HepG2 (cell line): Measurements from ENCODE around the gene TOP2A. TPM values are rescaled to one million over a fixed set of nuclear protein-coding genes. Genes with fewer than 3 reads are reported as not detected.
A peak's percentile ranks its signal among the peaks of the same experiment; 100 is the strongest.

Experiments used
- ATAC-seq: fragments of 200-7000 bp; cut with Tn5 transposase; 3 replicates; pipeline ENCODE4 v1.9.1; 2020; ENCODE audit warnings: mild to moderate bottlenecking, moderate library complexity
- BruUV-seq: library from RNA; stranded (reverse); fragments of 400-500 nt; replicated peaks from 2 replicates; lab custom pipeline; 2021; lab: Mats Ljungman, UMichigan
- CTCF ChIA-PET: fragments of 300-600 bp; formaldehyde crosslinking; extraction: SDS; loops from one replicate; lab custom pipeline; 2021; ENCODE audit warnings: low total read pairs, inconsistent platforms, low intra/inter-chr PET ratio; lab: Yijun Ruan, JAX
- POLR2A ChIA-PET: fragments of 350-600 bp; sonication (Branson Sonifier 250); formaldehyde crosslinking; loops from one replicate; lab custom pipeline; 2020; ENCODE audit warnings: antibody characterized with exemption, inconsistent platforms; lab: Yijun Ruan, JAX
- DNase-seq: peaks from one replicate; pipeline ENCODE4 v3.0.0-alpha.2; 2015; ENCODE audit warnings: low spot score
- FAIRE-seq: peaks from 3 replicates; lab custom pipeline; 2011; peaks lifted over from hg19 to GRCh38; lab: Jason Lieb, UNC
- H2AFZ ChIP-seq: one replicate; pipeline ENCODE4 v1.6.1; 2011; ENCODE audit warnings: low read length, inconsistent platforms
- H3K27ac ChIP-seq: fragments of 300-600 bp; 3 replicates; pipeline ENCODE4 v1.8.0; 2011; ENCODE audit warnings: mixed run types, mild to moderate bottlenecking, mixed read lengths, low read length, inconsistent platforms; ENCODE audit not compliant: insufficient read depth; ENCODE audit errors: extremely low read length
- H3K27me3 ChIP-seq, 2 experiments: fragments of 200-600 bp in 1 of 2; 2 replicates in 1 of 2; 3 replicates in 1 of 2; pipeline versions ENCODE4 v1.6.0 to v1.8.0; 2011; ENCODE audit warnings: low read length in 2 of 2, mild to moderate bottlenecking in 2 of 2, moderate library complexity in 2 of 2, inconsistent platforms in 1 of 2; ENCODE audit not compliant: insufficient read depth in 2 of 2, control insufficient read depth in 1 of 2
- H3K36me3 ChIP-seq, 2 experiments: fragments of 200-600 bp in 1 of 2; replicated peaks in 1 of 2; 2 replicates in 1 of 2; 3 replicates in 1 of 2; pipeline versions ENCODE4 v1.5.1 to v1.8.0; 2011; ENCODE audit warnings: low read length in 2 of 2, inconsistent platforms in 1 of 2; ENCODE audit not compliant: insufficient read depth in 2 of 2, control insufficient read depth in 1 of 2
- H3K4me1 ChIP-seq: 2 replicates; pipeline ENCODE4 v1.5.1; 2012; ENCODE audit warnings: low read length, inconsistent platforms; ENCODE audit not compliant: insufficient read depth
- H3K4me2 ChIP-seq: 2 replicates; pipeline ENCODE4 v1.6.0; 2011; ENCODE audit warnings: low read depth, low read length, inconsistent platforms
- H3K4me3 ChIP-seq, 3 experiments: fragments of 200-600 bp in 1 of 3; sonication (generic), shearing (Covaris generic) in 1 of 3; replicated peaks in 1 of 3; 2 replicates each; pipeline ENCODE4 v1.5.1; 2011 to 2016; ENCODE audit warnings: low read length in 3 of 3, inconsistent platforms in 2 of 3, low read depth in 2 of 3, mild to moderate bottlenecking in 2 of 3, control low read depth in 1 of 3, mixed read lengths in 1 of 3; ENCODE audit not compliant: insufficient read depth in 1 of 3
- H3K79me2 ChIP-seq: one replicate; pipeline ENCODE4 v1.6.1; 2011; ENCODE audit warnings: low read length, inconsistent platforms; ENCODE audit not compliant: insufficient read depth
- H3K9ac ChIP-seq: 2 replicates; pipeline ENCODE4 v1.6.0; 2011; ENCODE audit warnings: mild to moderate bottlenecking, low read depth, low read length, inconsistent platforms; ENCODE audit not compliant: insufficient read depth
- H3K9me3 ChIP-seq: 2 replicates; pipeline ENCODE4 v1.5.1; 2012; ENCODE audit warnings: mild to moderate bottlenecking, low read length
- H4K20me1 ChIP-seq: 2 replicates; pipeline ENCODE4 v1.6.0; 2011; ENCODE audit warnings: inconsistent platforms, mild to moderate bottlenecking, low read length, moderate library complexity; ENCODE audit not compliant: insufficient read depth
- BHLHE40 ChIP-seq: IDR thresholded peaks from 2 replicates; pipeline ENCODE4 v1.6.1; 2011; ENCODE audit warnings: low read length, improper control_type of control experiment
- HCFC1 ChIP-seq: fragments of 150-350 bp; IDR thresholded peaks from 2 replicates; pipeline ENCODE4 v1.6.1; 2014; ENCODE audit warnings: low read depth, low read length
- HDAC2 ChIP-seq: sonication (generic); formaldehyde crosslinking; IDR thresholded peaks from 2 replicates; pipeline ENCODE4 v1.4.0; 2020; ENCODE audit warnings: missing genetic modification reagents
- HMG20A ChIP-seq: IDR thresholded peaks from 2 replicates; pipeline ENCODE4 v1.6.1; 2016; ENCODE audit warnings: borderline replicate concordance
- HMG20B ChIP-seq: conservative IDR thresholded peaks from 2 replicates; pipeline ENCODE4 v1.6.1; 2016; ENCODE audit warnings: missing genetic modification reagents, missing compliant biosample characterization
- HNF4A ChIP-seq: sonication (generic); formaldehyde crosslinking; IDR thresholded peaks from 2 replicates; pipeline ENCODE4 v1.4.0; 2020; ENCODE audit warnings: missing genetic modification reagents
- HOXD1 ChIP-seq: sonication (generic); formaldehyde crosslinking; IDR thresholded peaks from 2 replicates; pipeline ENCODE4 v1.5.0; 2020; ENCODE audit warnings: missing genetic modification reagents
- KMT2B ChIP-seq: IDR thresholded peaks from 2 replicates; pipeline ENCODE4 v1.6.1; 2016; ENCODE audit warnings: missing genetic modification reagents, missing compliant biosample characterization
- RBM22 ChIP-seq: fragments of 200-400 bp; formaldehyde crosslinking; optimal IDR thresholded peaks from 2 replicates; pipeline ENCODE3; 2017; ENCODE audit warnings: mild to moderate bottlenecking, low read length, moderate library complexity
- SMAD1 ChIP-seq: sonication (generic); formaldehyde crosslinking; IDR thresholded peaks from 2 replicates; pipeline ENCODE4 v1.4.0; 2020; ENCODE audit warnings: missing genetic modification reagents, low read depth, mild to moderate bottlenecking, borderline replicate concordance
- SUZ12 ChIP-seq: fragments of 150-350 bp; IDR thresholded peaks from 2 replicates; pipeline ENCODE4 v1.6.1; 2014; ENCODE audit warnings: low read depth, low read length
- ZBTB37 ChIP-seq: sonication (generic); formaldehyde crosslinking; IDR thresholded peaks from 2 replicates; pipeline ENCODE4 v1.4.0; 2020; ENCODE audit warnings: mild to moderate bottlenecking, missing genetic modification reagents
- ZFP41 ChIP-seq: sonication (generic); formaldehyde crosslinking; IDR thresholded peaks from 2 replicates; pipeline ENCODE4 v1.4.0; 2020; ENCODE audit warnings: mild to moderate bottlenecking, missing genetic modification reagents, borderline replicate concordance
- ZFP82 ChIP-seq: sonication (generic); formaldehyde crosslinking; IDR thresholded peaks from 2 replicates; pipeline ENCODE4 v1.5.1; 2020; ENCODE audit warnings: mild to moderate bottlenecking, missing genetic modification reagents, borderline replicate concordance
- ZFY ChIP-seq: sonication (generic); formaldehyde crosslinking; IDR thresholded peaks from 2 replicates; pipeline ENCODE4 v1.4.0; 2020; ENCODE audit warnings: missing genetic modification reagents
- ZNF230 ChIP-seq: sonication (generic); formaldehyde crosslinking; IDR thresholded peaks from 2 replicates; pipeline ENCODE4 v1.4.0; 2020; ENCODE audit warnings: mild to moderate bottlenecking, missing genetic modification reagents
- ZNF256 ChIP-seq: sonication (generic); formaldehyde crosslinking; conservative IDR thresholded peaks from 2 replicates; pipeline ENCODE4 v1.4.0; 2020; ENCODE audit warnings: missing genetic modification reagents
- ZNF276 ChIP-seq: sonication (generic); formaldehyde crosslinking; IDR thresholded peaks from 2 replicates; pipeline ENCODE4 v1.4.0; 2020; ENCODE audit warnings: mild to moderate bottlenecking, low read depth, missing genetic modification reagents
- ZNF563 ChIP-seq: sonication (generic); formaldehyde crosslinking; IDR thresholded peaks from 2 replicates; pipeline ENCODE4 v1.8.0; 2022; ENCODE audit warnings: mild to moderate bottlenecking, moderate library complexity, missing genetic modification reagents
- ZNF709 ChIP-seq: sonication (generic); formaldehyde crosslinking; IDR thresholded peaks from 2 replicates; pipeline ENCODE4 v1.5.0; 2020; ENCODE audit warnings: mild to moderate bottlenecking, missing genetic modification reagents
- ZNF891 ChIP-seq: sonication (generic); formaldehyde crosslinking; IDR thresholded peaks from 2 replicates; pipeline ENCODE4 v1.5.0; 2020; ENCODE audit warnings: mild to moderate bottlenecking, missing genetic modification reagents
- WGBS: methylation state at CpG from one replicate; pipeline ENCODE4 v1.1.6; 2017; ENCODE audit warnings: low lambda C conversion rate; 5-methylcytosine and 5-hydroxymethylcytosine counted together
- in situ Hi-C: cut with HindIII; loops from 2 replicates; pipeline ENCODE4 v1.10.0; 2017; ENCODE audit warnings: low pct_unique_long_range_greater_than_20kb; ENCODE audit not compliant: extremely low pct_ligation_motif_present
- intact Hi-C: fragments of 100-400 bp; cut with micrococcal nuclease; formaldehyde crosslinking; loops from one replicate; pipeline ENCODE4 v1.10.0; 2022; ENCODE audit not compliant: unreplicated experiment
- polyA plus RNA-seq, 8 experiments: library from polyadenylated mRNA; depleted of rRNA in 3 of 8; stranded (reverse) in 7 of 8; unstranded in 1 of 8; fragments of >200 nt; fragmentation: Illumina TruSeq in 4 of 8; extraction: Trizol in 4 of 8; gene quantifications; 2 replicates each; pipeline versions ENCODE4 v1.2.1 to v1.2.3, GENCODE V29; 2011 to 2016; ENCODE audit warnings: low read depth in 4 of 8, missing spikeins in 1 of 8, mixed read lengths in 1 of 8; ENCODE audit not compliant: insufficient read depth in 1 of 8
- total RNA-seq, 5 experiments: library from RNA; depleted of rRNA; stranded (reverse); fragments of >200 nt; fragmentation: Illumina TruSeq; extraction: Trizol; gene quantifications; 2 replicates each; pipeline ENCODE4 v1.2.3, GENCODE V29; 2016; ENCODE audit warnings: low read depth in 1 of 5

Gene TOP2A
- total and polyA plus RNA-seq, 2 of the 13 experiments (the other 11 are each of a cell fraction or from before 2014, with no cell fraction given), result 108 to 327 TPM

- POLR2A ChIA-PET, result interaction anchor here (0.6 to 4.2 kb wide), 9 partner anchors 10 to 135 kb away, joined by 3 to 34 read pairs (median 4); partner anchors contain the start of gene WIPF2
- H3K27me3 ChIP-seq, result no peaks in the 10 kb centered on the region
- ATAC-seq (no peak), FAIRE-seq (no peak), DNase-seq (no peak)
- H3K4me2 ChIP-seq, result no peak overlapping the region
- H3K4me3 ChIP-seq, result no peak overlapping the region
- in situ Hi-C loops (loop anchor here (5.0 to 10.0 kb wide), 2 partner anchors 37 to 150 kb away; no protein-coding TSS in a partner anchor), intact Hi-C loops (loop anchor here (1.0 to 5.0 kb wide), 2 partner anchors 51 to 152 kb away; no protein-coding TSS in a partner anchor)
- WGBS, result 86% methylated on average over 26 of the region's 30 CpGs
- no peak overlapping the region for H3K27ac ChIP-seq
- CTCF ChIA-PET, result interaction anchor here (1.8 to 5.1 kb wide), 2 partner anchors 50 to 64 kb away, joined by 5 to 157 read pairs; no protein-coding TSS in a partner anchor
- no peaks in the 10 kb centered on the region for H4K20me1 ChIP-seq
- no peaks in the 10 kb centered on the region for H3K9me3 ChIP-seq
- H3K9ac ChIP-seq, result no peak overlapping the region
- no peak overlapping the region for H2AFZ ChIP-seq
- peaks cover 19 to 22% of the 10 kb centered on the region in 2 experiments for H3K36me3 ChIP-seq
- H3K4me1 ChIP-seq, result peaks cover 55% of the 10 kb centered on the region
- BruUV-seq, result no TSS peak
- no peaks in the 10 kb centered on the region for H3K79me2 ChIP-seq
- 0 out of 2 replicates have a peak, but pooled peaks have one; percentile 15 for TF ChIP-seq ZFY (CRISPR knock-in tag)
- no peak for TF ChIP-seq ZFP82
- TF ChIP-seq ZNF230 (CRISPR knock-in tag), result no peak
- no peak for TF ChIP-seq ZBTB37 (CRISPR knock-in tag)
- TF ChIP-seq RBM22, result peak; percentile 77
- TF ChIP-seq SMAD1, result no peak
- no peak for TF ChIP-seq HMG20A (CRISPR knock-in tag)
- no peak for TF ChIP-seq ZNF256 (CRISPR knock-in tag)
- no peak for TF ChIP-seq HCFC1
- TF ChIP-seq HDAC2, result no peak
- peak; percentile 47; the same call in 1 of the 2 replicates for TF ChIP-seq ZNF891 (CRISPR knock-in tag)
- TF ChIP-seq HOXD1 (CRISPR knock-in tag), result no peak
- peak; percentile 38; the same call in 1 of the 2 replicates for TF ChIP-seq HNF4A (CRISPR knock-in tag)
- TF ChIP-seq ZNF709 (CRISPR knock-in tag), result 0 out of 2 replicates have a peak, but pooled peaks have one; percentile 39
- no peak for TF ChIP-seq SUZ12
- 0 out of 2 replicates have a peak, but pooled peaks have one; percentile 59 for TF ChIP-seq ZNF276 (CRISPR knock-in tag)
- peak; percentile 6; the same call in 1 of the 2 replicates for TF ChIP-seq KMT2B (CRISPR knock-in tag)
- no peak for TF ChIP-seq BHLHE40
- TF ChIP-seq ZFP41, result no peak
- TF ChIP-seq ZNF563, result peak; percentile 45; the same call in 1 of the 2 replicates
- 0 out of 2 replicates have a peak, but pooled peaks have one; percentile 60 for TF ChIP-seq HMG20B (CRISPR knock-in tag)
Observed at GRCh38 chr17:40354221-40355122, 63.2 kb downstream of the TOP2A start.
